ENCODE data around the gene PRRT1B.

GRCh38 chr9:131562032-131562959 lies 17.0 kb downstream of the PRRT1B start:
- TF ChIP-seq CTCF (IDR thresholded peaks at IDR 0.05) (no peak), EZH2 (IDR thresholded peaks at IDR 0.05; ENCODE audit: borderline replicate concordance, insufficient read depth, low read depth, low read length, poor library complexity, severe bottlenecking) (no peak)
